Upper lobe of left lung (tissue), 6 donors: ENCODE data around the gene ARHGEF4. TPM values are rescaled to one million over a fixed set of nuclear protein-coding genes. Genes with fewer than 3 reads are reported as not detected.
A peak's percentile ranks its signal among the peaks of the same experiment; 100 is the strongest.

Experiments used
- ATAC-seq, 2 donors: fragments of 200-7000 bp; cut with Tn5 transposase; one replicate each; pipeline ENCODE4 v1.9.1; 2022; ENCODE audit warnings: mild to moderate bottlenecking in 2 of 2, moderate library complexity in 2 of 2; ENCODE audit not compliant: low FRiP score in 2 of 2
- DNase-seq, 2 donors: peaks; one replicate each; pipeline ENCODE4 v3.0.0-alpha.2; 2019 to 2020
- H3K27ac ChIP-seq, 4 donors: fragments of 200-600 bp; sonication (generic); one replicate each; pipeline ENCODE4 v1.5.1; 2016 to 2019
- H3K27me3 ChIP-seq, 4 donors: fragments of 200-600 bp; sonication (generic); one replicate each; pipeline ENCODE4 v1.5.1; 2017 to 2019
- H3K36me3 ChIP-seq, 4 donors: fragments of 200-600 bp; sonication (generic); one replicate each; pipeline ENCODE4 v1.5.1; 2016 to 2019
- H3K4me1 ChIP-seq, 4 donors: fragments of 200-600 bp; sonication (generic); one replicate each; pipeline ENCODE4 v1.5.1; 2018 to 2019
- H3K4me3 ChIP-seq, 4 donors: fragments of 200-600 bp; sonication (generic); one replicate each; pipeline ENCODE4 v1.5.1; 2017 to 2019; ENCODE audit warnings: mild to moderate bottlenecking in 2 of 4, moderate library complexity in 1 of 4
- H3K9me3 ChIP-seq, 4 donors: fragments of 200-600 bp; sonication (generic); one replicate each; pipeline ENCODE4 v1.5.1; 2018 to 2019
- EP300 ChIP-seq, 4 donors: sonication (generic); formaldehyde crosslinking; IDR thresholded peaks; one replicate each; pipeline ENCODE4 v1.5.1; 2017; ENCODE audit warnings: antibody characterized with exemption in 4 of 4, control low read depth in 2 of 4
- POLR2A ChIP-seq, 4 donors: fragments of 450-650 bp; IDR thresholded peaks; one replicate each; pipeline ENCODE4 v1.5.1; 2016 to 2017; ENCODE audit warnings: antibody characterized with exemption in 4 of 4, mild to moderate bottlenecking in 2 of 4
- POLR2AphosphoS5 ChIP-seq, 2 donors: sonication (generic); formaldehyde crosslinking; IDR thresholded peaks; one replicate each; pipeline ENCODE4 v1.5.1; 2017; ENCODE audit warnings: antibody characterized with exemption in 2 of 2
- WGBS, 2 donors: methylation state at CpG; one replicate each; pipeline ENCODE4 v1.1.5; 2017 to 2018; 5-methylcytosine and 5-hydroxymethylcytosine counted together
- total RNA-seq, 6 donors: library from RNA; depleted of rRNA in 4 of 6; stranded (reverse); fragments of >200 nt in 4 of 6; gene quantifications; one replicate each; pipeline versions ENCODE4 v1.1.0 to v1.2.1, GENCODE V29; 2016 to 2021
- TF ChIP-seq, protein P1 (sequence below), 6 experiments: fragments of 450-650 bp in 4 of 6; fragments of 200-600 bp in 2 of 6; sonication (generic) in 2 of 6; IDR thresholded peaks; one replicate each; pipeline ENCODE4 v1.5.1; 2016 to 2019; ENCODE audit warnings: antibody characterized with exemption in 6 of 6
- donor health status: DM: no; HTN: no; CAD: no; lungs with moderate emphysema.
- donor health status: DM: no; HTN: yes; CAD: no; lungs with severe emphysema.

Gene ARHGEF4
- total RNA-seq, 6 donors from 2014 or later, result 10.1 to 101 (median 22.5) TPM

DNA sequence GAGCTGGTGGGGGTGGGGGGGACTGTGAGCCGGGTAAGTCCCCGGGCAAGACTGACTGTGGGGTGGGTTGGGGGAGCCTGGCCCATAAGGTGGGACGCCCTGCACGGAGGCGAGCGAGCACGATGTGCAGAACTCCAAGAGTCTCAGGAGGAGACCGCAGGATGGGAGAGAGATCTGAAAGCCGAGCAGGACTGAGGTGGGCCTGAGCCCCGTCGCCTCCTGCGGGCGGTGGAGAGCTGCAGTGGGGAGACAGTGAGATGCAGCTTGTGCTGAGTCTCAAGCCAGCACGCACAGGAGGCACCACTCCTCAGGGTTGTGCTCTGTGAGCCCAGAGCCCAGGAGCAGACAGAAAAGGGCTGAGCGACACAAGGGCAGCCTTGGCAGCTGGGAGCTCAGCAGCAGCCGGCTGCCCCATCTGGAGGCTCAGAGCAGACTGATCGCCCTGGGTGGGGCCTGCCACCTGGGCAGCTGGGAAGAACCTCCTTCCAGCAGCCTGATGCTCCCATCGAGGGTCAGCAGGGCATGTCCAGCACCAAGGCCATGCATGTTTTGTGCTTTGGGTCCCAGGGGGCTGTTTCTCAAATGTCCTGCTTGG, 15.9 kb downstream of the ARHGEF4 start:
- H3K9me3 ChIP-seq, result no peaks in the 10 kb centered on the region
- ATAC-seq (no peak), DNase-seq (peak in 1 of 2 donors; percentile 68)
- no peaks in the 10 kb centered on the region for H3K36me3 ChIP-seq
- TF ChIP-seq EP300 (IDR thresholded peaks at IDR 0.05), result no peak
- no peak for TF ChIP-seq POLR2A (IDR thresholded peaks at IDR 0.05)
- TF ChIP-seq, protein P1, sequence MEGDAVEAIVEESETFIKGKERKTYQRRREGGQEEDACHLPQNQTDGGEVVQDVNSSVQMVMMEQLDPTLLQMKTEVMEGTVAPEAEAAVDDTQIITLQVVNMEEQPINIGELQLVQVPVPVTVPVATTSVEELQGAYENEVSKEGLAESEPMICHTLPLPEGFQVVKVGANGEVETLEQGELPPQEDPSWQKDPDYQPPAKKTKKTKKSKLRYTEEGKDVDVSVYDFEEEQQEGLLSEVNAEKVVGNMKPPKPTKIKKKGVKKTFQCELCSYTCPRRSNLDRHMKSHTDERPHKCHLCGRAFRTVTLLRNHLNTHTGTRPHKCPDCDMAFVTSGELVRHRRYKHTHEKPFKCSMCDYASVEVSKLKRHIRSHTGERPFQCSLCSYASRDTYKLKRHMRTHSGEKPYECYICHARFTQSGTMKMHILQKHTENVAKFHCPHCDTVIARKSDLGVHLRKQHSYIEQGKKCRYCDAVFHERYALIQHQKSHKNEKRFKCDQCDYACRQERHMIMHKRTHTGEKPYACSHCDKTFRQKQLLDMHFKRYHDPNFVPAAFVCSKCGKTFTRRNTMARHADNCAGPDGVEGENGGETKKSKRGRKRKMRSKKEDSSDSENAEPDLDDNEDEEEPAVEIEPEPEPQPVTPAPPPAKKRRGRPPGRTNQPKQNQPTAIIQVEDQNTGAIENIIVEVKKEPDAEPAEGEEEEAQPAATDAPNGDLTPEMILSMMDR (IDR thresholded peaks at IDR 0.05), result no peak
- no peak for TF ChIP-seq POLR2AphosphoS5 (IDR thresholded peaks at IDR 0.05)
- no peak overlapping the region for H3K4me3 ChIP-seq
- WGBS, 2 donors, result 89% methylated on average over 15 to 17 of the region's 18 CpGs
- no peak overlapping the region for H3K27ac ChIP-seq
- H3K4me1 ChIP-seq, result no peaks in the 10 kb centered on the region
- no peaks in the 10 kb centered on the region for H3K27me3 ChIP-seq

GRCh38 chr2:130853391-130853790, 16.7 kb downstream of the ARHGEF4 start:
- peak in 1 of 2 donors; percentile 43 for DNase-seq
- no peaks in the 10 kb centered on the region for H3K4me1 ChIP-seq
- no peak for ATAC-seq
- WGBS, 2 donors, result 57 to 73% methylated on average over 6 to 8 of the region's 8 CpGs
- H3K27ac ChIP-seq, result no peak overlapping the region
- no peak overlapping the region for H3K4me3 ChIP-seq
- no peaks in the 10 kb centered on the region for H3K9me3 ChIP-seq
- H3K27me3 ChIP-seq, result no peaks in the 10 kb centered on the region
- TF ChIP-seq EP300 (IDR thresholded peaks at IDR 0.05), result no peak
- no peak for TF ChIP-seq POLR2AphosphoS5 (IDR thresholded peaks at IDR 0.05)
- TF ChIP-seq POLR2A (IDR thresholded peaks at IDR 0.05), result no peak
- TF ChIP-seq, protein P1 (IDR thresholded peaks at IDR 0.05), result no peak
- H3K36me3 ChIP-seq, result no peaks in the 10 kb centered on the region

DNA sequence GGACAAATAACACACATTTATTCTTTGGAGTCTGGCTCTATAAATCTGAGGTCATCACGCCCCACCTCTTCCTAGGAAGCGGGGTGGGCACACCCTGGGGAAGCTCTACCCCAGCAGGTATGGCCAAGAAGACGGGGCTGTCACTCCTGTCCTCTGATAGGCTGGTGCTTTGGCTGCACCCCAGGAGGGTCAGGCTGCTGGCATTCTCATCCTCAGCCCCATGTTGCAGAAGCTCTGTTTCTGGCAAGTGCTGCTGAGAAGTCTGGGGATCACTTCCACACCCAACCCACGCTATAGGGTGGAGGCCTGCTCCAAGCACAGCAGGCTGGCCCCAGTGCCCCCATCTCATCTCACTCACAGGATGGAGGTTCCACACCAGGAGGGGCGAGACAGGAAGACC, 17.6 kb downstream of the ARHGEF4 start:
- H3K9me3 ChIP-seq, result no peaks in the 10 kb centered on the region
- TF ChIP-seq POLR2A (IDR thresholded peaks at IDR 0.05), result no peak
- TF ChIP-seq, protein P1 (IDR thresholded peaks at IDR 0.05), result no peak
- no peak for TF ChIP-seq EP300 (IDR thresholded peaks at IDR 0.05)
- TF ChIP-seq POLR2AphosphoS5 (IDR thresholded peaks at IDR 0.05), result no peak
- H3K4me3 ChIP-seq, result no peak overlapping the region
- no peaks in the 10 kb centered on the region for H3K36me3 ChIP-seq
- H3K27me3 ChIP-seq, result no peaks in the 10 kb centered on the region
- no peaks in the 10 kb centered on the region for H3K4me1 ChIP-seq
- no peak overlapping the region for H3K27ac ChIP-seq
- WGBS, 2 donors, result 74% methylated on average over 4 to 5 of the region's 5 CpGs
- DNase-seq (no peak), ATAC-seq (no peak)

GRCh38 chr2:130864830-130865800, 28.4 kb downstream of the ARHGEF4 start:
- no peaks in the 10 kb centered on the region for H3K27me3 ChIP-seq
- DNase-seq (peak in 1 of 2 donors; percentile 58), ATAC-seq (peak in 1 of 2 donors; percentile 34)
- no peaks in the 10 kb centered on the region for H3K4me1 ChIP-seq
- no peak overlapping the region for H3K4me3 ChIP-seq
- no peaks in the 10 kb centered on the region for H3K9me3 ChIP-seq
- no peak overlapping the region for H3K27ac ChIP-seq
- H3K36me3 ChIP-seq, result no peaks in the 10 kb centered on the region
- 48 to 51% methylated on average over 17 of the region's 17 CpGs for WGBS, 2 donors
- TF ChIP-seq, protein P1 (IDR thresholded peaks at IDR 0.05), result no peak
- TF ChIP-seq POLR2AphosphoS5 (IDR thresholded peaks at IDR 0.05) (no peak), EP300 (IDR thresholded peaks at IDR 0.05) (no peak), POLR2A (IDR thresholded peaks at IDR 0.05) (no peak)
